GM23338 (cell line): ENCODE data around the gene TMEM178B.

Experiments used
- CREB1 ChIP-seq: fragments of 250-450 bp; sonication (Bioruptor Pico); IDR thresholded peaks from 2 replicates; pipeline ENCODE4 v1.5.0; 2020; ENCODE audit warnings: low read depth, mild to moderate bottlenecking, moderate library complexity
- CTCF ChIP-seq, 2 experiments: fragments of 200-600 bp in 1 of 2; sonication (generic) in 1 of 2; conservative IDR thresholded peaks; 2 replicates each; pipeline versions ENCODE4 v1.5.1 to v1.6.1; 2016 to 2017; ENCODE audit warnings: antibody characterized with exemption in 2 of 2, low read depth in 2 of 2, mild to moderate bottlenecking in 2 of 2, moderate library complexity in 1 of 2
- ETS1 ChIP-seq: IDR thresholded peaks from 2 replicates; pipeline ENCODE4 v1.6.1; 2016; ENCODE audit warnings: antibody characterized with exemption
- EZH2 ChIP-seq: fragments of 200-600 bp; sonication (generic); IDR thresholded peaks from one replicate; pipeline ENCODE4 v1.8.0; 2017; ENCODE audit warnings: antibody characterized with exemption, mild to moderate bottlenecking, low read depth; ENCODE audit not compliant: unreplicated experiment
- EZH2phosphoT487 ChIP-seq: fragments of 200-600 bp; sonication (generic); IDR thresholded peaks from one replicate; pipeline ENCODE4 v1.8.1; 2018; ENCODE audit warnings: antibody characterized with exemption; ENCODE audit not compliant: unreplicated experiment
- JUNB ChIP-seq: IDR thresholded peaks from one replicate; pipeline ENCODE4 v1.6.1; 2016; ENCODE audit warnings: antibody characterized with exemption; ENCODE audit not compliant: unreplicated experiment
- NANOG ChIP-seq: IDR thresholded peaks from 2 replicates; pipeline ENCODE4 v1.6.1; 2016; ENCODE audit warnings: antibody characterized with exemption, borderline replicate concordance
- POLR2AphosphoS5 ChIP-seq: IDR thresholded peaks from 2 replicates; pipeline ENCODE4 v1.6.1; 2016; ENCODE audit warnings: antibody characterized with exemption, low read depth
- REST ChIP-seq: IDR thresholded peaks from one replicate; pipeline ENCODE4 v1.6.1; 2018; ENCODE audit warnings: antibody characterized with exemption; ENCODE audit not compliant: unreplicated experiment
- ZNF114 ChIP-seq: fragments of 250-450 bp; sonication (Bioruptor Pico); IDR thresholded peaks from 2 replicates; pipeline ENCODE4 v1.5.0; 2020; ENCODE audit warnings: mild to moderate bottlenecking, moderate library complexity
- ZNF331 ChIP-seq: fragments of 250-450 bp; sonication (Bioruptor Pico); IDR thresholded peaks from 2 replicates; pipeline ENCODE4 v1.5.0; 2020; ENCODE audit warnings: low read depth, mild to moderate bottlenecking, moderate library complexity

GRCh38 chr7:141227454-141227853 lies 153.6 kb downstream of the TMEM178B start:
- TF ChIP-seq EZH2phosphoT487 (no peak), EZH2 (no peak), CTCF (conservative IDR thresholded peaks at IDR 0.05; ENCODE audit: low read depth in 2 of 2) (no peak), POLR2AphosphoS5 (no peak), REST (no peak), JUNB (no peak), ZNF331 (CRISPR knock-in tag) (no peak), ZNF114 (CRISPR knock-in tag) (no peak), ETS1 (no peak), CREB1 (CRISPR knock-in tag) (no peak), NANOG (no peak)
